Brain microvascular endothelial cell (primary cell): Measurements from ENCODE around the gene ZBTB7C.

Experiments
- DNase-seq: peaks from one replicate; pipeline ENCODE4 v3.0.0-alpha.2; 2020
- H3K27ac ChIP-seq: fragments of 250-450 bp; sonication (Bioruptor Pico); 2 replicates; pipeline ENCODE4 v1.5.1; 2020; ENCODE audit warnings: mild to moderate bottlenecking, moderate library complexity
- H3K27me3 ChIP-seq: fragments of 250-450 bp; sonication (Bioruptor Pico); replicated peaks from 2 replicates; pipeline ENCODE4 v1.5.1; 2020; ENCODE audit warnings: mild to moderate bottlenecking
- H3K36me3 ChIP-seq: fragments of 250-450 bp; sonication (Bioruptor Pico); replicated peaks from 2 replicates; pipeline ENCODE4 v1.5.1; 2020; ENCODE audit warnings: mild to moderate bottlenecking
- H3K4me3 ChIP-seq: 2 replicates; pipeline ENCODE4 v1.5.1; 2011; ENCODE audit warnings: low read depth, mild to moderate bottlenecking, control low read depth, low read length, moderate library complexity
- in situ Hi-C: cut with HindIII; loops from 2 replicates; pipeline ENCODE4 v1.10.0; 2017; ENCODE audit warnings: low sequenced_read_pairs, low pct_ligation_motif_present
- TF ChIP-seq, protein P1 (sequence below): IDR thresholded peaks from 2 replicates; pipeline ENCODE4 v1.5.1; 2011; ENCODE audit warnings: low read depth, mild to moderate bottlenecking, moderate library complexity, low read length, control low read depth, inconsistent platforms; ENCODE audit errors: missing control alignments

The ZBTB7C gene

GRCh38 chr18:48085781-48086487 is 323.2 kb downstream of the ZBTB7C start:
- no peak overlapping the region for H3K4me3 ChIP-seq
- no peaks in the 10 kb centered on the region for H3K27me3 ChIP-seq
- H3K27ac ChIP-seq = no peak overlapping the region
- in situ Hi-C loops = no loop called here
- TF ChIP-seq, protein P1, sequence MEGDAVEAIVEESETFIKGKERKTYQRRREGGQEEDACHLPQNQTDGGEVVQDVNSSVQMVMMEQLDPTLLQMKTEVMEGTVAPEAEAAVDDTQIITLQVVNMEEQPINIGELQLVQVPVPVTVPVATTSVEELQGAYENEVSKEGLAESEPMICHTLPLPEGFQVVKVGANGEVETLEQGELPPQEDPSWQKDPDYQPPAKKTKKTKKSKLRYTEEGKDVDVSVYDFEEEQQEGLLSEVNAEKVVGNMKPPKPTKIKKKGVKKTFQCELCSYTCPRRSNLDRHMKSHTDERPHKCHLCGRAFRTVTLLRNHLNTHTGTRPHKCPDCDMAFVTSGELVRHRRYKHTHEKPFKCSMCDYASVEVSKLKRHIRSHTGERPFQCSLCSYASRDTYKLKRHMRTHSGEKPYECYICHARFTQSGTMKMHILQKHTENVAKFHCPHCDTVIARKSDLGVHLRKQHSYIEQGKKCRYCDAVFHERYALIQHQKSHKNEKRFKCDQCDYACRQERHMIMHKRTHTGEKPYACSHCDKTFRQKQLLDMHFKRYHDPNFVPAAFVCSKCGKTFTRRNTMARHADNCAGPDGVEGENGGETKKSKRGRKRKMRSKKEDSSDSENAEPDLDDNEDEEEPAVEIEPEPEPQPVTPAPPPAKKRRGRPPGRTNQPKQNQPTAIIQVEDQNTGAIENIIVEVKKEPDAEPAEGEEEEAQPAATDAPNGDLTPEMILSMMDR = no peak
- no peaks in the 10 kb centered on the region for H3K36me3 ChIP-seq
- no peak for DNase-seq

DNA sequence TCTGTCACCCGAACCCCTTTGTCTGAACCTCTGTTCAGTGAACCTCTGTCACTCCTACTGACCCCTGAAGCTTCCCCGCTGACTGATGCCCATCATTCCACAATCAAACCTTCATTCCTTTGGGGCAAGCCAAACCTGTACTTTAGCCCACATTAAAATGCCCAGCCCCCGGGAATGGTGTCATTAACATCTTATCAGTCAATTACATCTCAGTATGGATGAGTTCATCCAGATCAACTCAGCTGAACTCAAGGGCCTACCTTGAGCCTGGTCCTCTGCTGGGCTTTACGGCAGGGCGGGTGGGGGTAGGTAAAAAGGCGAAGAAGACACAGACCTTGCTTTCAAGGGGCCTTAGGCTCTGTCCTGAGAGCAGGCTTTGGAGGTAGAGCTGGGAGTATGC is 324.3 kb downstream of the ZBTB7C start:
- Histone ChIP-seq H3K4me3 (no peak overlapping the region), H3K36me3 (no peaks in the 10 kb centered on the region)
- in situ Hi-C loops = no loop called here

DNA sequence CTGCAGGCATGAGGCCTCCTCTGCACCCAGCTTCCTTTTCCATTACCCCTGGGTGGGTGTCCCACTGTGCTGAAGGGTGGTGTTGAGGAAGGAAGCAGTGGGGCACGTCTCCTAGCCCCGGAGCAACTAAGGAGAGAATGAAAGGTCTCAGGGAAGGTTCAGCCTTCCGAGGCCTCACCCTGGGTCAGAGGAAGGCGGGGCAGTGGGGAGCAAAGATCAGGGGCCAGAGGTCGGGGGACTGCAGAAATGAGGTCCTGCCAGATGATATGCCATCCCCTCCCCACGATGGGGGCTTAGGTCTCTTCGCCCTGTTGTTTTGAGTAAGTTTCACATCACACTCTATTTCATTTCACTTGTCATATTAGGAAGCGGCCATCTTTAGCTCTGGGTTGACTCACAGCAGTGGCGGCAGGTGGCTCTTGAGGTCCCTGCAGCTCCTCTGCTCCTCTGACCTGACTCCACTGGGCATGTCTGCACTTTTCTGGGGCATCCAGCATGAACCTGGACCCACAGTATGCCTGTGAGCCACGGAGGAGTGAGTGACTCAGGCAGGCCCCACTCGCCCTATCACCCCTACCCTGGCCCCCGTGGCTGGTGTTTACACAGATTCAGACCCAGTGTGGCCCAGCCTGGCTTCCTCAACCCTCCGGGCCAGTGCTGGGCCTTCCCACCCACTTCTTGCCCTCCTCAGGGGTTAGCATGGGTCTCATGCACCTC is 325.0 kb downstream of the ZBTB7C start:
- in situ Hi-C loops = no loop called here
- H3K36me3 ChIP-seq = no peaks in the 10 kb centered on the region
- no peak for DNase-seq
- H3K27ac ChIP-seq = no peak overlapping the region
- H3K4me3 ChIP-seq = no peak overlapping the region
- TF ChIP-seq, protein P1 = no peak
- no peaks in the 10 kb centered on the region for H3K27me3 ChIP-seq

More for the DNA sequence above, 324.3 kb downstream of the ZBTB7C start:
- Histone ChIP-seq H3K27me3 (no peaks in the 10 kb centered on the region), H3K27ac (no peak overlapping the region)
- no peak for DNase-seq
- TF ChIP-seq, protein P1 = no peak

DNA sequence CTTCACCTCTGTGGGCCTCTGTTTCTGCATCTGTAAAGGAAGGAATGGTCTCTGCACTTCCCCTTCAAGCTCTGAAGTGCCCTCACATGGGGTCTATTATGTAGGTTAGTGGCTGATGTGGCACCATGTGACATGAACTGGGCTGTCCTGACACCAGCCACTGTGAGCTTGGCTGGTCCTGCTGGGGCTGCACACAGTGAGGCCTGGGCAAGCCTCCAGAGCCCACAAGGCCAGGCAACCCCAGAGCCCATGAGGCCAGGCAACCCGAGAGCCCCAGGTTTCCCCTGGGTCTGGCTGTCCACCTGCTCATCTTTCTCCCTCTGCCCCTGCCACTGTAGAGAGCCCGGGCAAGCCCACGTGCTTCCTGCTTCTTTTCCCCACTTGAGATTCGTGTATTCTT is 328.6 kb downstream of the ZBTB7C start:
- no peak for DNase-seq
- no peak overlapping the region for H3K27ac ChIP-seq
- H3K4me3 ChIP-seq = no peak overlapping the region
- H3K27me3 ChIP-seq = no peaks in the 10 kb centered on the region
- in situ Hi-C loops = no loop called here
- TF ChIP-seq, protein P1 = no peak
- H3K36me3 ChIP-seq = no peaks in the 10 kb centered on the region

GRCh38 chr18:48079885-48080284 is 329.3 kb downstream of the ZBTB7C start:
- DNase-seq = no peak
- no peak overlapping the region for H3K4me3 ChIP-seq
- in situ Hi-C loops = no loop called here
- TF ChIP-seq, protein P1 = no peak
- H3K27ac ChIP-seq = no peak overlapping the region
- H3K36me3 ChIP-seq = no peaks in the 10 kb centered on the region
- no peaks in the 10 kb centered on the region for H3K27me3 ChIP-seq

GRCh38 chr18:48078448-48078847 is 330.7 kb downstream of the ZBTB7C start:
- in situ Hi-C loops = no loop called here
- Histone ChIP-seq H3K4me3 (no peak overlapping the region), H3K27ac (no peak overlapping the region), H3K36me3 (no peaks in the 10 kb centered on the region), H3K27me3 (no peaks in the 10 kb centered on the region)
- TF ChIP-seq, protein P1 = no peak
- no peak for DNase-seq
